Body of pancreas (tissue), 4 donors: ENCODE results near the gene FAHD1.

Experiments used
- POLR2A ChIP-seq, 3 donors: fragments of 450-650 bp; IDR thresholded peaks; one replicate each; pipeline ENCODE4 v1.6.1; 2016; ENCODE audit warnings: antibody characterized with exemption in 3 of 3, mild to moderate bottlenecking in 2 of 3
- TF ChIP-seq, protein P1 (sequence below), 7 experiments: fragments of 450-650 bp in 4 of 7; fragments of 200-600 bp in 3 of 7; sonication (generic) in 3 of 7; IDR thresholded peaks; one replicate each; pipeline ENCODE4 v1.5.1; 2016 to 2019; ENCODE audit warnings: antibody characterized with exemption in 7 of 7

DNA sequence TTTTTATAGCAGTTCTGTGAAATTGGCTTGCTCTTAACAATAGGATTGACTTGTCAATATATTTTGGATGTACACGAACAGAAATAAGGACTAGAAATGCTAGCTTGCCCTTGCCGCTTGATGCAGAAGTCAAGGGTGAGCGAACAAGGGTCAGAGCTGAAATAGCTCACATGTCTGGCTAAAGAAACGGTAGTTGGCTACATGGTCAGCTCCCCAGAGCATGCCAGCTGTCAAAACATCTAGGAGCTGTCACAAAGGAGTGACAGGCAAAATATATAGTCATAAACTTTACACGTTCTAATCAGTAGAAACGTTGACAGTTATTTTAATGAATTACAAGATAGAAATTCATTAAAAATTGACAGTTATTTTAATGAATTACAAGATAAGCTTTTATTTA lies 47.8 kb downstream of the FAHD1 start:
- TF ChIP-seq, protein P1, sequence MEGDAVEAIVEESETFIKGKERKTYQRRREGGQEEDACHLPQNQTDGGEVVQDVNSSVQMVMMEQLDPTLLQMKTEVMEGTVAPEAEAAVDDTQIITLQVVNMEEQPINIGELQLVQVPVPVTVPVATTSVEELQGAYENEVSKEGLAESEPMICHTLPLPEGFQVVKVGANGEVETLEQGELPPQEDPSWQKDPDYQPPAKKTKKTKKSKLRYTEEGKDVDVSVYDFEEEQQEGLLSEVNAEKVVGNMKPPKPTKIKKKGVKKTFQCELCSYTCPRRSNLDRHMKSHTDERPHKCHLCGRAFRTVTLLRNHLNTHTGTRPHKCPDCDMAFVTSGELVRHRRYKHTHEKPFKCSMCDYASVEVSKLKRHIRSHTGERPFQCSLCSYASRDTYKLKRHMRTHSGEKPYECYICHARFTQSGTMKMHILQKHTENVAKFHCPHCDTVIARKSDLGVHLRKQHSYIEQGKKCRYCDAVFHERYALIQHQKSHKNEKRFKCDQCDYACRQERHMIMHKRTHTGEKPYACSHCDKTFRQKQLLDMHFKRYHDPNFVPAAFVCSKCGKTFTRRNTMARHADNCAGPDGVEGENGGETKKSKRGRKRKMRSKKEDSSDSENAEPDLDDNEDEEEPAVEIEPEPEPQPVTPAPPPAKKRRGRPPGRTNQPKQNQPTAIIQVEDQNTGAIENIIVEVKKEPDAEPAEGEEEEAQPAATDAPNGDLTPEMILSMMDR (IDR thresholded peaks at IDR 0.05), result no peak
- TF ChIP-seq POLR2A (IDR thresholded peaks at IDR 0.05), result no peak
